K562 (cell line): Measurements from ENCODE around the gene ELOB. TPM values are rescaled to one million over a fixed set of nuclear protein-coding genes. Genes with fewer than 3 reads are reported as not detected.
A peak's percentile ranks its signal among the peaks of the same experiment; 100 is the strongest.

Source experiments
- BRD9 ChIP-seq: fragments of 450-650 bp; IDR thresholded peaks from 2 replicates; pipeline ENCODE4 v1.6.1; 2018; ENCODE audit warnings: low read depth; ENCODE audit not compliant: partially characterized antibody
- BRF2 ChIP-seq: IDR thresholded peaks from 3 replicates; pipeline ENCODE4 v1.6.1; 2011; ENCODE audit warnings: borderline replicate concordance, mild to moderate bottlenecking; ENCODE audit not compliant: insufficient read length, insufficient read depth
- CCAR2 ChIP-seq: fragments of 200-400 bp; formaldehyde crosslinking; IDR thresholded peaks from 2 replicates; pipeline ENCODE4 v1.6.1; 2017; ENCODE audit warnings: mild to moderate bottlenecking, low read depth, low read length
- CREB5 ChIP-seq: fragments of 250-450 bp; sonication (Bioruptor Pico); IDR thresholded peaks from 2 replicates; pipeline ENCODE4 v1.5.0; 2020; ENCODE audit warnings: mild to moderate bottlenecking
- DDX20 ChIP-seq: fragments of 450-650 bp; IDR thresholded peaks from 2 replicates; pipeline ENCODE4 v1.6.1; 2016; ENCODE audit warnings: missing genetic modification characterization, low read depth, mild to moderate bottlenecking, missing compliant biosample characterization, moderate library complexity
- E2F6 ChIP-seq, 2 experiments: IDR thresholded peaks; 2 replicates each; pipeline ENCODE4 v1.6.1; 2011; ENCODE audit warnings: borderline replicate concordance in 1 of 2, control low read depth in 1 of 2, low read depth in 1 of 2, low read length in 1 of 2, mild to moderate bottlenecking in 1 of 2, mixed read lengths in 1 of 2, moderate library complexity in 1 of 2; ENCODE audit not compliant: insufficient read depth in 1 of 2, insufficient read length in 1 of 2, poor library complexity in 1 of 2, severe bottlenecking in 1 of 2; ENCODE audit errors: extremely low read depth in 1 of 2
- GATA2 ChIP-seq: sonication (generic); formaldehyde crosslinking; IDR thresholded peaks from 2 replicates; pipeline ENCODE4 v1.4.0; 2020; ENCODE audit warnings: mild to moderate bottlenecking, missing genetic modification reagents
- GATAD2A ChIP-seq: fragments of 450-650 bp; IDR thresholded peaks from 2 replicates; pipeline ENCODE4 v1.6.1; 2017
- HDAC3 ChIP-seq: fragments of 450-650 bp; IDR thresholded peaks from 2 replicates; pipeline ENCODE4 v1.6.1; 2018; ENCODE audit warnings: borderline replicate concordance, mild to moderate bottlenecking, moderate library complexity; ENCODE audit not compliant: partially characterized antibody
- HDAC6 ChIP-seq: IDR thresholded peaks from 2 replicates; pipeline ENCODE4 v1.6.1; 2012; ENCODE audit warnings: low read depth, mild to moderate bottlenecking, control low read depth, inconsistent platforms, low read length, moderate library complexity
- KDM1A ChIP-seq, 2 experiments: fragments of 450-650 bp; IDR thresholded peaks; 2 replicates each; pipeline ENCODE4 v1.6.1; 2016; ENCODE audit warnings: mild to moderate bottlenecking in 2 of 2
- KDM5B ChIP-seq: fragments of 200-600 bp; sonication (generic); IDR thresholded peaks from 2 replicates; pipeline ENCODE4 v1.6.1; 2012; ENCODE audit warnings: low read depth, mild to moderate bottlenecking, moderate library complexity, low read length, control low read depth, inconsistent platforms; ENCODE audit not compliant: insufficient replicate concordance
- NBN ChIP-seq: fragments of 450-650 bp; IDR thresholded peaks from 2 replicates; pipeline ENCODE4 v1.6.1; 2016; ENCODE audit warnings: low read depth, mild to moderate bottlenecking
- SFPQ ChIP-seq: fragments of 200-400 bp; formaldehyde crosslinking; IDR thresholded peaks from 2 replicates; pipeline ENCODE4 v1.6.1; 2017; ENCODE audit warnings: mild to moderate bottlenecking, low read depth, low read length, moderate library complexity
- SMAD3 ChIP-seq: fragments of 450-650 bp; formaldehyde crosslinking; conservative IDR thresholded peaks from 2 replicates; pipeline ENCODE4 v1.4.0; 2020; ENCODE audit warnings: mild to moderate bottlenecking
- VEZF1 ChIP-seq: fragments of 200-800 bp; sonication (Bioruptor generic); IDR thresholded peaks from 2 replicates; pipeline ENCODE4 v1.6.1; 2017; ENCODE audit warnings: missing genetic modification characterization, missing compliant biosample characterization
- ZKSCAN1 ChIP-seq: fragments of 150-350 bp; IDR thresholded peaks from 2 replicates; pipeline ENCODE4 v1.6.1; 2016; ENCODE audit warnings: low read depth, low read length
- ZNF174 ChIP-seq: fragments of 250-450 bp; sonication (Bioruptor Pico); IDR thresholded peaks from 2 replicates; pipeline ENCODE4 v1.4.0; 2020; ENCODE audit warnings: mild to moderate bottlenecking
- ZNF311 ChIP-seq: fragments of 250-450 bp; sonication (Bioruptor Pico); IDR thresholded peaks from 2 replicates; pipeline ENCODE4 v1.4.0; 2020; ENCODE audit warnings: mild to moderate bottlenecking, moderate library complexity
- ZNF347 ChIP-seq: fragments of 450-650 bp; formaldehyde crosslinking; IDR thresholded peaks from 2 replicates; pipeline ENCODE4 v1.4.0; 2020; ENCODE audit warnings: low read depth, mild to moderate bottlenecking, moderate library complexity
- ZNF354B ChIP-seq: fragments of 250-450 bp; sonication (Bioruptor Pico); IDR thresholded peaks from 2 replicates; pipeline ENCODE4 v1.4.0; 2020
- ZNF766 ChIP-seq: fragments of 200-800 bp; sonication (Bioruptor generic); conservative IDR thresholded peaks from 2 replicates; pipeline ENCODE4 v1.6.1; 2016; ENCODE audit warnings: missing genetic modification characterization, missing compliant biosample characterization
- polyA plus RNA-seq, 8 experiments: library from polyadenylated mRNA; depleted of rRNA in 4 of 8; stranded (reverse) in 5 of 8; unstranded in 3 of 8; fragments of >200 nt; fragmentation: Nextera tagmentation in 2 of 8; fragmentation: Illumina TruSeq in 1 of 8; extraction: Ambion mirVana in 2 of 8; extraction: Trizol in 1 of 8; gene quantifications; 2 replicates each; pipeline versions ENCODE4 v1.2.1 to v1.2.3, GENCODE V29; 2011 to 2014; ENCODE audit warnings: inconsistent platforms in 1 of 8, missing spikeins in 1 of 8
- total RNA-seq, 7 experiments: library from RNA; depleted of rRNA in 6 of 7; stranded (reverse); fragments of >200 nt in 6 of 7; fragmentation: Illumina TruSeq in 2 of 7; extraction: Trizol in 2 of 7; gene quantifications; 2 replicates each; pipeline versions ENCODE4 v1.2.1 to v1.2.3, GENCODE V29; 2011 to 2021; ENCODE audit warnings: low replicate concordance in 1 of 7

ELOB gene
- total and polyA plus RNA-seq, 9 of the 15 experiments (the other 6 are each of a cell fraction or from before 2014, with no cell fraction given) = 63.2 to 791 (median 237) TPM

GRCh38 chr16:2816751-2817339 is 39.8 kb upstream of the ELOB start, which contains the start of gene PRSS21 (continued):
- TF ChIP-seq VEZF1 = no peak; the same call in 1 of the 2 replicates
- no peak for TF ChIP-seq CCAR2
- TF ChIP-seq SFPQ = no peak
- no peak for TF ChIP-seq BRD9
- TF ChIP-seq ZKSCAN1 = no peak
- TF ChIP-seq E2F6 (IDR thresholded peaks at IDR 0.05; ENCODE audit: borderline replicate concordance in 1 of 2, extremely low read depth in 1 of 2, insufficient read depth in 1 of 2, insufficient read length in 1 of 2, low read depth in 1 of 2, low read length in 1 of 2, poor library complexity in 1 of 2, severe bottlenecking in 1 of 2) = peak in 1 of 2 experiments; percentile 67
- TF ChIP-seq CREB5 (CRISPR knock-in tag) = no peak
- TF ChIP-seq ZNF347 = no peak
- no peak for TF ChIP-seq ZNF766 (CRISPR knock-in tag)
- TF ChIP-seq NBN = no peak
- no peak for TF ChIP-seq SMAD3 (CRISPR knock-in tag)
- TF ChIP-seq HDAC3 = no peak
- TF ChIP-seq ZNF174 (CRISPR knock-in tag) = no peak
- no peak for TF ChIP-seq KDM1A (IDR thresholded peaks at IDR 0.05)
- no peak for TF ChIP-seq GATA2
- 0 out of 2 replicates have a peak, but pooled peaks have one; percentile 62 for TF ChIP-seq GATAD2A
- no peak for TF ChIP-seq HDAC6
- no peak for TF ChIP-seq ZNF311 (CRISPR knock-in tag)
- TF ChIP-seq KDM5B = peak; percentile 25
- no peak for TF ChIP-seq ZNF354B (CRISPR knock-in tag)
- TF ChIP-seq BRF2 = no peak
- no peak for TF ChIP-seq DDX20 (tag)
